HG02938 (cell line): Measurements from ENCODE around the gene HOXC10.

Experiments
- ATAC-seq: cut with Tn5 transposase; IDR thresholded peaks from one replicate; pipeline ENCODE4 v1.9.1; 2021; ENCODE audit warnings: mild to moderate bottlenecking, moderate library complexity; ENCODE audit not compliant: unreplicated experiment

The HOXC10 gene

GRCh38 chr12:53984901-53985691 lies at the start of gene HOXC10:
Gene HOXC10, plus strand, starts transcription at chr12:53985146. Its CDS starts 114 bp downstream, at chr12:53985260.
- ATAC-seq, result no peak

DNA sequence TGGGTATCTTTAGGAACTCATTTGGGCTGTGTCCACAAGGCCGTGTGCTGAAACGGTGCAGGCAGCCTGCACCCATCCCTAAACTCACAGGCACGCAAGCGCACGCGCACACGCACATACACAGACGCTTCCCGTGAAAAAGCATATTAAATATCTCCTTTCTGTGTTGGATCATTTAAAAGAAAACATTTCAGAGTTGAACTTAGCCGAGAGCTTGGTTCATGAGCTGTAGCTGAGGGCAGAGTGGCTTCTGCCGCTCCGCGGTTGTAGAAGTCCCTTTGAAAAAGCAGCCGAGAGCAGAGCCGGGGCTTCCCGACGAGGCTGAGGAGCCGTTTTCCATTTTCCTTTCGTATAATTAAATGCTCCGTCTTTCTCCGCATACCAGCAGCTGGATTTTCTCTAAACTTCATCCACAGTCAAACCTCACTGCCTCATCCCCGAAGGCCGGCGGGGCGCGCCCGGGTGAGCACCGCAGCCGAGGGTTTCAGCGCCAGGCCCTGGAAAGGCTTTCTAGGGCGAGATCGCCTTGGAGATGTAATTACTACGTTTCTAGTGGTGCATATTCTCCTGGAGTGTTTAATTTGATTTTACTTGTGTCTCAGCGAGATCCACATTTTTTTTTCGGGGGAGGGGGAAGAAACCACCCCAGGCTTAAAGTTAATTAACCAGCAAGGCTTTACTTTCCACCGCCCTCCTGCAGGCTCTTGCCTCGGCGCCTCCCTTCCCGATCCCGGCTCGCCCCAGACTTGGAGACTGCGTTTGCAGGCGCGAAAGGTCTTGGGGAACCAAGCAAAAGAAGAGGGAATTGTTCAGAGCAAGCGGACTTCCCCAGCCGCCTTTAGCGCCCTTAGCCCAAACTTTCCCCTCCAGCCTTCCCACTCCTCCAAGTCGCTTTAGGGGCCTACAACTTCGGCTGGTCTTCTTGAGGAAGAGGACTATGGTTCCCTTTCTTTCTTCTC lies 49.3 kb upstream of the HOXC10 start:
- no peak for ATAC-seq

DNA sequence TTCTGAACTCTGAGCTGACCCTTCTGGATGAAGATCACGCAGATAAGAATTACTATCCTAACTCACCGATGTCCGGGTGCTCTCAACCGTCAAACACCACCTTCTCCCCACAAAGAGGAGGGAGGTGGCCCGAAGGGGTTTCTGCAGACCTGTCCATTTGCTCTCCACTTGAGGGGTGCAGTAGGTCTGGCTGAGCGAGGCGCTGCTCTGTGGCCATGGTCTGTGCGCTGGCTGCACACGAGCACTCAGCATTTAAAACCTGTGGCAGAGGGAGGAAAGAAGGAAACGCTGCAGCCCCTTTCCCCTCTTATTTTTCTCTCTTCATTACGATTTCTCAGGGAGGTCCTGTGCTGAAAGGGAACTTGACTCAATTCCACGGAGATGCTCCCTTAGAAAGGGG lies 47.8 kb upstream of the HOXC10 start:
- no peak for ATAC-seq

- no peak for ATAC-seq
Measured at GRCh38 chr12:53937596-53938325, 47.2 kb upstream of the HOXC10 start.

DNA sequence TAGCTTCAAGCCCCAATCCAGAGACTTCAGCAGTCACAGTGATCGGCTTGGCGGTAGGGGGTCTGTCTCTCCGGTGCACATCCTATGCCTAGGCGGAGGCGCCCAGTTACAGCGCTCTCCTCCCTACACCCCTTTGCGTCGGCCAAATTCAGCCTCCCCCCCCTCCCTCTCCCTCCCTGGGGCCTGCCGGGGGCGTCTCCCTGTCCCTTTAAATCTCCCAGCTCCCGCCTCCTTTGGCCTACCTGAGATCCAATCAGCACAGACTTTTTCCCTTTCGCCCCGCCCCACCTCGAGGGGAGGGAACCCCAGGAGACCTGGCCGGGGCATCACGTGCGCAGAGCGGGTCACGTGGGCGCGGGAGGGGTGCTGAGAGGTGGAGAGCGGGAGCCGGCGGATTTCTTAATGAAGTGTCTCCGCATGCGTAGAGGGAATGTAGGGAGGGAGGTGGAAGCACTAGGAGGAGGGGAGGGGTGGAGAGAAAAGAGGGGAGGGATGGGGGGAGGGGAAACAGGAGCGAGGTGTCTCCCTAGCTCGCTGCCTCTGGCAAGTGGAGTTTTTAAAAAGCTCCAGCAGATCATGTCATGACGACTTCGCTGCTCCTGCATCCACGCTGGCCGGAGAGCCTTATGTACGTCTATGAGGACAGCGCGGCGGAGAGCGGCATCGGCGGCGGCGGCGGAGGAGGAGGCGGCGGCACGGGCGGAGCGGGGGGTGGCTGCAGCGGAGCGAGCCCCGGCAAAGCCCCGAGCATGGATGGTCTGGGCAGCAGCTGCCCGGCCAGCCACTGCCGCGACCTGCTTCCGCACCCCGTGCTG lies 46.4 kb upstream of the HOXC10 start, which contains the start of gene HOXC13:
Gene HOXC13 (plus strand): TSS at position 506 of the 815 bp plus-strand sequence. CDS start 76 bp downstream, at position 582.
- ATAC-seq, result no peak

DNA sequence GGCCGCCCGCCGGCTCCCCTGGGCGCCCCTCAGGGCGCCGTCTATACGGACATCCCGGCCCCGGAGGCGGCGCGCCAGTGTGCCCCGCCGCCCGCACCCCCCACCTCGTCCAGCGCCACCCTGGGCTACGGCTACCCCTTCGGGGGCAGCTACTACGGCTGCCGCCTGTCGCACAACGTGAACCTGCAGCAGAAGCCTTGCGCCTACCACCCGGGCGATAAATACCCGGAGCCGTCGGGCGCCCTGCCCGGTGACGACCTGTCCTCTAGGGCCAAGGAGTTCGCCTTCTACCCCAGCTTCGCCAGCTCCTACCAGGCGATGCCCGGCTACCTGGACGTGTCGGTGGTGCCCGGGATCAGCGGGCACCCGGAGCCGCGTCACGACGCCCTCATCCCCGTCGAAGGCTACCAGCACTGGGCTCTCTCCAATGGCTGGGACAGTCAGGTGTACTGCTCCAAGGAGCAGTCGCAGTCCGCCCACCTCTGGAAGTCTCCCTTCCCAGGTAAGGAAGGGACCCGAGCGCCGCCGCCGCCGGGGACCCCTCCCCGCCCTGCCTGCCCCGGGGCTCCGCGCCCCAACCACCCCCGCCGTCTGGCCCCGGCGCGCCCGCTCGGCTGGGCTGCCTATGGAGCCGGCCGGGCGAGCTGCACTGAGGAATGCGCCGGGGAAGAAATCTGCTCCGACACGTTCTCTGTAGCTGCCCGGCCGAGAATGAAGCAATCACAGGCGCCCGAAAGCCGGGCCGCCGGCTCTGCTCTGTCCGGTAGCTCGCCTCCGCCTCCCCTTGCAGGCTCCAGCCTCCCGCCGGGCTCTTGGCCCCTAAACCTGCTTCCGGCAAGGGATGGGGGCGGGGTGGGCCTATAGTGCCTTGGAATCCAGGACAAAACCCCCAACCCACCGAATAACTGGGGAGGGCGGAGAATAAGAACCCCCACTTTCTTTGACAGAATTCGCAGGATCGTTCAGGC lies 45.5 kb upstream of the HOXC10 start:
- no peak for ATAC-seq

- no peak for ATAC-seq
Measured at GRCh38 chr12:53940443-53941014, 44.4 kb upstream of the HOXC10 start.

DNA sequence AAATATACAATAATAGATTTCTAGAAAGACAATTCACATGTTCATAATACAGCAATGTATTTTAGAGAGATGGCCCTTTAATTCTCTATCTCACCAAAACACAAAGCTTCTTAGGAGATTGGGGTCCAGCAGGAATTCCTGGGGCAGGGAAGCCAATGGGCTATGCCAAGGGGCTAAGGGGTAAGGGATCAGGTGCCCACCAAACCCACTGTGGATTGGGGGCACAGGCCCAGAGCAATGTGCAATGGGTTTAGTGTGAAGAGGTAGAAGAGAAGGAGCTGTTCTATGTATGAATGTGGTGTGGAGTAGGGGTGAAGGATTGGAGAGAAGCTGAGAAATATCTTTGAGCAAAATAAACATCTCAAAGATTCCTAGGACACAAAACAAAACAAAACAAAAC lies 43.8 kb upstream of the HOXC10 start:
- no peak for ATAC-seq

- ATAC-seq, result no peak
Measured at GRCh38 chr12:53941750-53942149, 43.2 kb upstream of the HOXC10 start.

- no peak for ATAC-seq
Measured at GRCh38 chr12:53942467-53942997, 42.4 kb upstream of the HOXC10 start.

DNA sequence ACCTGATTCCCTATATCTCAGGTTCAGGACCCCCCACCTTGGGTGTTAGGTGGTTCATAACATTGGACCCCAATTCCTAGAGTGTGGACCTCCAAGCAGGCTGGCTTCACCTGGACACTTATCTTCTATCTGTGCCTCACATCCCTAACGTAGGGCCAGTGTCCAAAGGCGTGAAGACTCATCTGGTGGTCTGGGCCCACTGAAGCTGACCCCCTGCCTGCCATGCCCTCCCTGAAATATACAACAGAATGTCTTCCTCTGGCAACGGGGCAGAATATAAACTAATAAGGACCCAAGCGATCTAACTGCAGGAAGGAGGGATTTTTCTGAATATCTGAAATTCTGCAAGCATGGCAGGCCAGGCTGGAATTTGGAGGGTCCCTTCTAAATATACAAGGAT lies 40.7 kb upstream of the HOXC10 start:
- ATAC-seq, result no peak

DNA sequence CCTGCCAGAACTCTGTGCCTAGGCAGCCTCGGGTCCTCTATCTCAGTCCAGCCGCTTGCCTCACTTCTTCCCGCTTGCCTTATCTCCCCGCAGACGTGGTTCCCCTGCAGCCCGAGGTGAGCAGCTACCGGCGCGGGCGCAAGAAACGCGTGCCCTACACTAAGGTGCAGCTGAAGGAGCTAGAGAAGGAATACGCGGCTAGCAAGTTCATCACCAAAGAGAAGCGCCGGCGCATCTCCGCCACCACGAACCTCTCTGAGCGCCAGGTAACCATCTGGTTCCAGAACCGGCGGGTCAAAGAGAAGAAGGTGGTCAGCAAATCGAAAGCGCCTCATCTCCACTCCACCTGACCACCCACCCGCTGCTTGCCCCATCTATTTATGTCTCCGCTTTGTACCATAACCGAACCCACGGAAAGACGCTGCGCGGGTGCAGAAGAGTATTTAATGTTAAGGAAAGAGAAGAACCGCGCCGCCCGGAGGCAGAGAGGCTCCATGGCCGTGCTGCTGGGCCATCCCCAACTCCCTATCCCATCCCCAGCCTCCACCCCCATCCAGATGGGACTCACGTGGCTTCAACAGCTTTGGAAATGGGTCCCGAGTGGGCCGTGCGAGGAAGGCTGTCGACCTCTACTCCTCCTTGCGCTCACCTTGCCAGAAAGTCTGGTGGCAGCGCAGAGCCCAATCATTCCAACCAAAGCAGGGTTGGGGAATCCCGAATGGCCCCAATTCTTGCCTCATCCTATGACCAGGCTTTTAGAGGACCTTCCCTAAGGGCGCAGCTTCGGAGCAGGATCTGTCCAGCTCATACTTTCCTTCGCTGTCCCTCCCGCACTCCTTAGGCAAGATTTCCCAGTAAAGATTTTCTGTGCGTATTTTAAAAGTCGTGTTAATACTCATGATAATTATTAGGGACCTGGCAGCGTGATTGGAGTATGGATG lies 39.8 kb upstream of the HOXC10 start:
- no peak for ATAC-seq

DNA sequence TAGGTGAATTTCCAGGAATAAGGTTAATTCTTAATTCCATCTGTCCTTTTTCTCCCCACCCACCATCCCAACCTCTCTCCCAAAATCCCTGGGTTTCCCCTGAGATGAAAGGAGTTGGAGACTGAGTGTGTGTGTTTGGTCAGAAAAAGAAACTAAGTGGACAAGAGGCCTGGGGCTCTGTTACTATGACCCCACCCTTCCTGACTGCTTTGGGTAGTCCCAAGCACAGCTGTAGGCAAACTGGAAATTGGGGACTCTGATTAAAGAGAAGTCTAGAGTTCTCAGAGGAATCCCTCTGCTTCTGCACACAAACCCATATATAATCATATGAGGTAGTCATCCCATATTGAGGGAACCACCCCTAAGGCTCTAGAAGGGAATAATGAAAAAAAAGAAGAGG lies 37.2 kb upstream of the HOXC10 start:
- ATAC-seq, result no peak

DNA sequence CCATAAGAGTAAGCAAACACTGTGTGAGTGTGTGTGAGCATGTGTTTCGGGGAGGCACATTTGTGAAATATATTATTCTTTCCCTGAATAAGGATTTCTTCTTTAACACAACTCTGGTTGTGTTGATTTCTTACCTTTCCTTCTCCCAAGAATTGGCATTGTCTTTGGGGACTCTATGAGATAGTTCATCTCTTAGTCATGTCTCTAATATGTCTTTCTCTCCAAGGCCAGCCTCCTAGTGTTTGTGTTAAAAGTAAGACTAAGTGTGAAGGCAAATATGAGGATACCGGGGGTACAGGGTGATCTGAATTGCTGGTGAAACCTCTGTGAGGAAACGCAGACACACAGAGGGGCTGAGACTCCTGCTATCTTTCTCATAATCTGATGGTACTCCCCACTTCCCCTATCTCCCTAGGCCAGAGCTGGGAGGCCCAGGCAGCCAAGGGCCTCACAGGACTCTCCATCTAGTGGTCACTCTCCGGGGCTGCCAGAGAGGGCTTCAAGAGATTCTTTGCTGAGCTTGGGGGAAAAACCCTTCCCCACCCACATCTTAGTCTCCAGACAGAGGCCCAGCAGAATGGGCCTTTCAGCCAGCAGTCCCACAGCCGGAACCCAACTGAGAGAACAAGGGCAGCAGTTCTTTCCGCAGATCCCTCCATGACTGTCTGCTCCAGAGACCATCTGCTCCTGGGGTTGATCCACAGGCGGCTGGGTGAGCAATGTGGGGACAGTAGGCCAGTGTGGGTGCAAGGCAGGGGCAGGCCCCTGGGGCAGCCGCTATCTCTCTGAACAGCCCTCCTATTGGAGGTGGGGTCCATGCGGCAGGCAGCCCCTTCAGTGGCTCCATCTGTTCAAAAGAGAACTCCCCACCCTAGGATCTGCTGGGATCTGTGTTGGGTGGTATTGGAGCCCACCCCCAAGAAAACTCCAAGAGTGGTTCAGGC lies 36.0 kb upstream of the HOXC10 start:
- ATAC-seq, result no peak

GRCh38 chr12:53949631-53950436 lies 35.1 kb upstream of the HOXC10 start:
- no peak for ATAC-seq

- ATAC-seq, result no peak
Measured at GRCh38 chr12:53950437-53950773, 34.5 kb upstream of the HOXC10 start.
